ENCODE measurements around the gene GTF2H1.
A peak's percentile ranks its signal among the peaks of the same experiment; 100 is the strongest.

GTF2H1 gene
- total RNA-seq, result 38.4 to 102 (median 63.0) reads per million in 17 experiments

- DNase-seq, result peak; percentile 97 to 99 (median 98)
Measured at GRCh38 chr11:18321969-18322711, at the start of gene GTF2H1, which contains the start of gene HPS5. GTF2H1 (plus strand) TSS chr11:18322567; CDS start chr11:18333075, 10,508 bp downstream. HPS5 (minus strand) TSS chr11:18322140; CDS start chr11:18317858, 4,282 bp downstream.

DNA sequence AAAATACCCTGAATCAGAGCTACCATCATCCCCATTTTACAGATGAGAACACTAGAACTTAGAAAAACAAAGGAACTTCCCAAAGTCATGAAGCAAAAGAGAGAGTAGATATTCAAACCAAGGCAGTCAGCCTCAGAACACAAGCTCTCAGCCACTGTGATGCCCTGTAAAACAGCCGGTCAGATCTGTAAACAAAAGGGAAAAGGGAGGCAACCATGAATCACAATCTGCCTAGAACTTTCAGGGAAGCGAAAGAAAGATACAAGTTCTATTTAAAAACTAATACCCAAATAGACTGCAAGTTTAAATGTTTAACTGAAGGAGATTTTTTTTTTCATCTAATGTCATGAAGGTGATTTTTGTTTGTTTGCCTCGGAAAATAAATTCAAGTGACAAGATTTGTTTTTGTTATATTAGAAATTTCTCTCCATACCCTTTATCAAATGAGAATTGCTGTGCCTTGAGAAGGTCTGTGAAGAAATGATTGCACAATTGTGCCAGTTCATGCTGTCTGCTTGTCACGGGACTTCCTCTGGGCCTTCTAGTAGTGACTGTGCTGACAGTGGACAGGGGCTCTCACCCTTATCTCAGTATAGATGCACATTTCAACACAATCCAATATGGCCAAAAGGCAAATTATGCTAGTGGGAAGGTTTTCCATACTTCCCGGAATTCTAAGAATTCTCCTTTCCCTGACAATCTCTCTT lies 44.6 kb upstream of the GTF2H1 start:
- DNase-seq, result peak; percentile 70 to 92 (median 85)

DNA sequence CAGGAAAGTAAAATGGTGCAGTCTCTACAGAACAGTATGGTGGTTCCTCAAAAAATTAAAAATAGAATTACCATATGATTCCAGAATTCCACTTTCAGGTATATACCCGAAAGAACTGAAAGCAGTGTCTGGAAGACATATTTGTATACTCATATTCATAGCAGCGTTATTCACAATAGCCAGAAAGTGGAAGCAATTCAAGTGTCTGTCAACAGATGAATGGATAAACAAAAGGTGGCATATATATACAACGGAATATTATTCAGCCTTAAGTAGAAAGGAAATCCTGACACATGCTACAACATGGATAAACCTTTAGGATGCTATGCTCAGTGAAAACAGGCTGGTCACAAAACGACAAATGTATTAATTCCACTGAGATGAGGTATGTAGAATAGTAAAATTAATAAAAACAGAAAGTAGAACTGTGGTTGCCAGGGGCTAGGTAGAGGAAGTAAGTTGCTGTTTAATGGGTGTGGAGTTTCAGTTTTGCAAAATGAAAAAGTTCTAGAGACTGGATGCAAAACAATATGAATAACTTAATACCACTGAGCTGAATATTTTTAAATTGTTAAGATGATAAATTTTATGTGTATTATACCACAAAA lies 41.8 kb upstream of the GTF2H1 start:
- no peak for DNase-seq

DNA sequence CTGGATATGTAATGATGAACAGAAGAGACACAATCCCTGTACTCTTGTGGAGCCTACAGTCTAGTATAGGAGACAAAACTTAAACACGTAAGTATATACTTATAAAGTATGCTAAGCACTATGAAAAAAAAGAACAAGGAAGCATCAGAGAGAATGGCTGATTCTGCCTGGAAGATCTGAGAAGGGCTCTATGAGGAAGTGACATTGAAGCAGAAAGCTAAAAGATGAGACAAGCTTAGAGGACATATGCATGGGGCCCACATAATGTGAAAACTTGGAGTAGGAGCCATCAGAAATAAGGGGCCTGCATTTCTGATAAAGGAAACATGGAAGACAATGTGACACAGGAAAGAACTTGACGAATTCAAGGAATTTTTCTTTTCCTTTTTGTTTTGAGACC lies 39.7 kb upstream of the GTF2H1 start:
- DNase-seq, result peak in 2 of 4 experiments; percentile 17 to 48

GRCh38 chr11:18285841-18286240 lies 36.5 kb upstream of the GTF2H1 start:
- no peak for DNase-seq

GRCh38 chr11:18288911-18289310 lies 33.5 kb upstream of the GTF2H1 start:
- DNase-seq, result no peak

DNA sequence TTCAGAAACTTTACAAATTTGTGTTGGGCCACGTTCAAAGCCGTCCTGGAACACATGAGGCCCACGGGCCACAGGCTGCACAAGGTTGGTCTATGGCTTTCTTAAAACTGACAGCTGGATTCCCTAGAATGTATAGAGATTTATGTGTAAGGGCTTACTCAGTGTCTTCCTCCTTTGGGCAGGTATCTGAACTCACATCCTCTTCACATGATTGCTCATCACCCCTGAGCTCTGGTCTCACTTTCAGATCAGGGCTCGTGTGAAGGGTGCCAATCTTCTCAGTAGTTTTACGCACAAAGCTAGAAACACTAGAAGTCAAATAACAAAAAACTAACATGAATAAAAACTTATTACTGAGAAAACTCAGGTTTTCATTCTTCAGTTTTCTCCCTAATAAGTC lies 27.5 kb upstream of the GTF2H1 start:
- DNase-seq, result no peak

- DNase-seq, result peak in 1 of 4 experiments; percentile 30
Measured at GRCh38 chr11:18295316-18295715, 27.1 kb upstream of the GTF2H1 start.

DNA sequence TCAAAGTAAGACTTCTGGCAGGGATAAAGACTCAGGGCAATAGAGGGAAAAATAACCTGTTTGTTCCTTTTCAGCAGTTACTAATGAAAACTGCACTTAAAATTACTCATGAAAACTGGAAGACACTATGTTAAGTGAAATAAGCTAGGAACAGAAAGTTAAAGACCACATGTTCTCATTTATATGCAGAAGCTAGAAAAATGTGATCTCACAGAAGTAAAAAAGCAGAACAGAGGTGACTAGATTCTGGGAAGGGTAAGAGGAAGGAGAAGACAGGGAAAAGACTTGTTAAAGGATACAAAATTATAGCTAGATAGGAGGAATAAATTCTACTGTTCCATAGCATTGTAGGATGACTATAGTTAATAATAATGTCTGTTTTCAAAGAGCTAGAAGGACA lies 22.6 kb upstream of the GTF2H1 start:
- DNase-seq, result peak in 3 of 4 experiments; percentile 36 to 73 (median 68)

GRCh38 chr11:18304745-18305144 lies 17.6 kb upstream of the GTF2H1 start:
- no peak for DNase-seq

- no peak for DNase-seq
Measured at GRCh38 chr11:18307461-18308139, 14.8 kb upstream of the GTF2H1 start.

- no peak for DNase-seq
Measured at GRCh38 chr11:18308242-18308641, 14.1 kb upstream of the GTF2H1 start.

- DNase-seq, result no peak
Measured at GRCh38 chr11:18309691-18310090, 12.7 kb upstream of the GTF2H1 start.

- peak; percentile 42 to 78 (median 52) for DNase-seq
Measured at GRCh38 chr11:18310800-18311340, 11.5 kb upstream of the GTF2H1 start.

DNA sequence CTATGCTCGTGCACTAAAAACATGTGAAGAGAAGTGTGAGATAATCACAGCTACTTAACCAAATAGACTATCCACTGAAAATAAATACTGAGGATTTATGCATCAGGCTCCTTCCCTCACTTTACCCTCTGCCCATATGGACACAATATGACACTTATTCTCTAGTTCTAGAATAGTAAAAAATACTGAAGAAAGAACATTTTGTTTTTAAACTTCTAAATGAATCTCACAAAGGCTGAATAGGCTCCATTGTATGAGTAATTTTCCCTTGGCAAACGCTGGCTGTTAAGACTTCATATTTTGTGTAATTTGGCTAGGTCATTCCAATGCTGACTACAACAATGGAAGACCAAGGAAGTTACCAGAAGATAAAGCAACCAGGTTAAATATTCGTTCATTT lies 10.4 kb upstream of the GTF2H1 start:
- DNase-seq, result no peak

DNA sequence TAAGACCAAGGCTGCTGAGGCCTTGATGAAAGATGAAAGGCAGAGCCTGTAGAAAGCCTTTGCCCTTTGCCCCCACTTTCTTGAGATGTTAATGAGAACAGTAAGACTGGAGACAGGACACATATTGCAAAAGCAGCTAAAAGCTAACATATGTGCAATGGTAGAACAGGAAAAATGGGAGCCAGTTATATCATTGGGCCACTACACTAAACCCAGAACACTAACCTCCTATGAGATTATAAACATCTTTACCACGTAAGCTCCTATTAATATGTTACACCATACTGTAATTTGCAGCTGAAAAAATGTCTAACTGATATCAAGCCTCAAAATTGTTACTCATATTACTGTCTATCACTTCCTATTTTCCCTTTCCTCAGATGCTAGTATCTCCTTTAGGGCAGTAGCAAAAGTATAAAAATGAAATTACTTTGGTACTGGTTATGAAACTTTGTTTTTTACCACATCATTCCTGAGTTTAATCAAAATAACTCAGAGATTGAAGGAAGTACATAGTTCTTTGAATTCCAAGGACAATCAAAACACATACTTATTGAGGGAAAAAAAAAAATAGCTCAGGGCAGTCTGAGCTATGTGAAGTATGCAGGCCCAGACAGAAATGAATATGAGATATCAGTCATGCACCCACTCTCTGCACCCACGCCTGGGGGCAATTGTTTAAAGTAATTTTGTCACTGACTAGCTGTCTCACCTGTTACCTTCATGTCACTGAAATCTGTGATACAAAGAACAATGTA lies 9.5 kb upstream of the GTF2H1 start:
- DNase-seq, result peak in 2 of 4 experiments; percentile 27 to 33

DNA sequence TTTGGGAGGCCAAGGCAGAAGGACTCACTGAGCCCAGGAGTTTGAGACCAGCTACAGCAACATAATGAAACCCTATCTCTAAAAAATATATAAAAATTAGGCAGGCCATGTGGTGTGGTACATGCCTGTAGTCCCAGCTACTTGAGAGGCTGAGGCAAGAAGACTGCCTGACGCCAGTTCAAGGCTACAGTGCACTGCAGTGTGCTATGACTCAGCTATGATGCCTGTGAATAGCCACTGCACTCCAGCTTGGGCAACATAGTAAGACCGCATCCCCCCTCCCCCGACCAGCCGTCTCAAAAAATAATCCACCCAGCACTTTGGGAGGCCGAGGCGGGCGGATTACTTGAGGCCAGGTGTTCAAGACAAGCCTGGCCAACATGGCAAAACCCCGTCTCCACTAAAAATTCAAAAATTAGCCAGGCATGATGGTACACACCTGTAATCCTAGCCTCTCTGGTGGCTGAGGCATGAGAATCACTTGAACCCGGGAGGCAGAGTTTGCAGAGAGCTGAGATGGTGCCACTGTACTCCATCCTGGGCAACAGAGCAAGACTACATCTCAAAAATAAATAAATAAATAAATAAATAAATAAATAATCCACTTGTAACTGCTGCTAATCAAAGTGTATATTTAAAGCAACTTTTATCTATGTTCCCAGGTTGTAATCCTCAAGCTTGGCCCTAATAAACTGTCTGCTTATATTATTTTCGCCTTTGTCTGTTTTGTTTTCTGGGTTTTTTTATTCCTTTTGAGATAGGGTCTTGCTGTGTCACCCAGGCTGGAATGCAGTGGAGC lies 8.2 kb upstream of the GTF2H1 start:
- peak in 2 of 4 experiments; percentile 18 to 31 for DNase-seq

DNA sequence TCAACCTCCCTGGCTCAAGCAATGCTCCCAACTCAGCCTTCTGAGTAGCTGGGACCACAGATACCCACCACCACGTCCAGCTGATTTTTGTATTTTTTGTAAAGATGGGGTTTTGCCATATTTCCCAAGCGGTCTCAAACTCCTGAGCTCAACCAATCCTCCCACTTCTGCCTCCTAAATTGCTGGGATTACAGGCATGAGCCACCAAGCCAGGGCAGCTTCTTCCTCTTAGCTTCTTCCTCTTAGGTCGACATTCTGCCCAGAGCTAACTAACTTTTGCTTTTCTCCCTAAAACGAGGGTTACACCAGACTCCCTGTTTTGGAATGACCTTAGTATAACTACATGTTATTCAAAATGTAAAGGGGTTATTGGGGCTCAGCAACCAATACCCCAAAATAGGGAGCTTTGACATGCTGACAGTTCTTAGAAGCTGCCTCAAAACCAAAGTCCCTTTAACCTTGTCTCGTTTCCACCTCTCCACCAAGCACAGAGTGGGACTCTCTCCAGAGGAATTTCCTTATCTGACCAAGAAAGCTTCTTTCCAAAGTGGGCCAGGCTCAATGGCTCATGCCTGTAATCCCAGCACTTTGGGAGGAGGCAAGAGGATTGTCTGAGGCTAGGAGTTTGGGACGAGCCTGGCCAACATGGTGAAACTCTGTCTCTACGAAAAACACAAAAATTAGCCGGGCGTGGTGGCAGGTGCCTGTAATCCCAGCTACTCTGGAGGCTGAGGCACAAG lies 7.4 kb upstream of the GTF2H1 start:
- DNase-seq, result peak; percentile 60 to 76 (median 73)

- no peak for DNase-seq
Measured at GRCh38 chr11:18315893-18316292, 6.5 kb upstream of the GTF2H1 start.

DNA sequence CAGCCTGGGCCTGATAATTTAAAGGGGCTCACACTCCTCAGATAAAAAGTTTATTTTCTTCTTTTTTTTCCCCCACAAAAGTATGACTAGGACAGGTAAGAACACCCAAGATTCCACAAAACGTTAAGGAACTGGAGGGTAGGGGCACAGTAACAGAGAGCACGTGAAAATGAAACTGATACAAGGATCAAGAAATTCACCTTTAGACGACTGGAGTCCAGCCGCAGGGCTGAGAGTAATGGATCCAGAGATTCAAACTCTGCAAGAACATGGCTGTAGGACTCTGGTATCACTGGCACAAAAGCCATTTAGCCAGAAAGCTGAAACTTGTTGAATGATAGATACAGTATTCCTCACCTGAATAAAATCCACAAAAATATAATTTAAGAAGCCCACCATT lies 4.8 kb upstream of the GTF2H1 start:
- DNase-seq, result no peak
